Measurements from ENCODE around the gene MATCAP1. TPM values are rescaled to one million over a fixed set of nuclear protein-coding genes. Genes with fewer than 3 reads are reported as not detected.

Gene MATCAP1
- total RNA-seq, 3 donors from 2014 or later (not counting 1 experiment from before 2014, with no cell fraction given) = 7.2 to 12.6 (median 10.9) TPM

- H3K4me3 Mint-ChIP-seq = no peak overlapping the region
- Histone ChIP-seq H3K4me3 (ENCODE audit: low read length) (no peak overlapping the region), H3K4me1 (ENCODE audit: control insufficient read depth, insufficient read depth, low read length) (peaks cover 8% of the 10 kb centered on the region), H3K9me3 (ENCODE audit: control insufficient read depth, insufficient read depth, low read length) (no peaks in the 10 kb centered on the region), H3K36me3 (ENCODE audit: control insufficient read depth, insufficient read depth, low read length) (peaks cover 38% of the 10 kb centered on the region), H3K27ac (ENCODE audit: low read length) (no peak overlapping the region), H3K27me3 (ENCODE audit: control insufficient read depth, insufficient read depth, low read length) (peaks cover 7% of the 10 kb centered on the region)
- no peaks in the 10 kb centered on the region for H3K36me3 Mint-ChIP-seq
- no peaks in the 10 kb centered on the region for H3K9me3 Mint-ChIP-seq
- DNase-seq (no peak), ATAC-seq (no peak)
- intact Hi-C loops (cut with micrococcal nuclease) = no loop called here
- peaks cover under 1 to 10% of the 10 kb centered on the region in 2 donors for H3K27me3 Mint-ChIP-seq (ENCODE audit: low read depth in 2 of 2)
- no peak overlapping the region for H3K27ac Mint-ChIP-seq
- peaks cover 0 to 7% of the 10 kb centered on the region in 2 donors for H3K4me1 Mint-ChIP-seq
- 97% methylated on average over 4 of the region's 4 CpGs for WGBS (ENCODE audit: insufficient coverage)
- TF ChIP-seq, protein P1, sequence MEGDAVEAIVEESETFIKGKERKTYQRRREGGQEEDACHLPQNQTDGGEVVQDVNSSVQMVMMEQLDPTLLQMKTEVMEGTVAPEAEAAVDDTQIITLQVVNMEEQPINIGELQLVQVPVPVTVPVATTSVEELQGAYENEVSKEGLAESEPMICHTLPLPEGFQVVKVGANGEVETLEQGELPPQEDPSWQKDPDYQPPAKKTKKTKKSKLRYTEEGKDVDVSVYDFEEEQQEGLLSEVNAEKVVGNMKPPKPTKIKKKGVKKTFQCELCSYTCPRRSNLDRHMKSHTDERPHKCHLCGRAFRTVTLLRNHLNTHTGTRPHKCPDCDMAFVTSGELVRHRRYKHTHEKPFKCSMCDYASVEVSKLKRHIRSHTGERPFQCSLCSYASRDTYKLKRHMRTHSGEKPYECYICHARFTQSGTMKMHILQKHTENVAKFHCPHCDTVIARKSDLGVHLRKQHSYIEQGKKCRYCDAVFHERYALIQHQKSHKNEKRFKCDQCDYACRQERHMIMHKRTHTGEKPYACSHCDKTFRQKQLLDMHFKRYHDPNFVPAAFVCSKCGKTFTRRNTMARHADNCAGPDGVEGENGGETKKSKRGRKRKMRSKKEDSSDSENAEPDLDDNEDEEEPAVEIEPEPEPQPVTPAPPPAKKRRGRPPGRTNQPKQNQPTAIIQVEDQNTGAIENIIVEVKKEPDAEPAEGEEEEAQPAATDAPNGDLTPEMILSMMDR (IDR thresholded peaks at IDR 0.05) = no peak
Observed at GRCh38 chr16:67147437-67148140, 36.2 kb downstream of the MATCAP1 start.

GRCh38 chr16:67146523-67147357 lies 37.0 kb downstream of the MATCAP1 start:
- Histone ChIP-seq H3K9me3 (ENCODE audit: control insufficient read depth, insufficient read depth, low read length) (no peaks in the 10 kb centered on the region), H3K27ac (ENCODE audit: low read length) (no peak overlapping the region), H3K36me3 (ENCODE audit: control insufficient read depth, insufficient read depth, low read length) (peaks cover 46% of the 10 kb centered on the region), H3K27me3 (ENCODE audit: control insufficient read depth, insufficient read depth, low read length) (peaks cover 7% of the 10 kb centered on the region), H3K4me3 (ENCODE audit: low read length) (no peak overlapping the region), H3K4me1 (ENCODE audit: control insufficient read depth, insufficient read depth, low read length) (peaks cover 8% of the 10 kb centered on the region)
- peaks cover 0 to 10% of the 10 kb centered on the region in 2 donors for H3K27me3 Mint-ChIP-seq (ENCODE audit: low read depth in 2 of 2)
- 92% methylated on average over 7 of the region's 7 CpGs for WGBS (ENCODE audit: insufficient coverage)
- no peaks in the 10 kb centered on the region for H3K9me3 Mint-ChIP-seq
- no peak overlapping the region for H3K4me3 Mint-ChIP-seq
- intact Hi-C loops (cut with micrococcal nuclease) = no loop called here
- no peaks in the 10 kb centered on the region for H3K36me3 Mint-ChIP-seq
- peaks cover 0 to 7% of the 10 kb centered on the region in 2 donors for H3K4me1 Mint-ChIP-seq
- no peak for DNase-seq
- TF ChIP-seq, protein P1 (IDR thresholded peaks at IDR 0.05) = no peak
- ATAC-seq = no peak
- no peak overlapping the region for H3K27ac Mint-ChIP-seq

- no peak overlapping the region for H3K4me3 ChIP-seq (ENCODE audit: low read length)
- intact Hi-C loops (cut with micrococcal nuclease) = no loop called here
- ATAC-seq (no peak), DNase-seq (no peak)
- no peaks in the 10 kb centered on the region for H3K9me3 Mint-ChIP-seq
- no peak overlapping the region for H3K27ac Mint-ChIP-seq
- H3K4me3 Mint-ChIP-seq = no peak overlapping the region
- 91% methylated on average over 1 of the region's 2 CpGs for WGBS (ENCODE audit: insufficient coverage)
- H3K27me3 ChIP-seq (ENCODE audit: control insufficient read depth, insufficient read depth, low read length) = peaks cover under 1% of the 10 kb centered on the region
- H3K4me1 ChIP-seq (ENCODE audit: control insufficient read depth, insufficient read depth, low read length) = peaks cover 4% of the 10 kb centered on the region
- peaks cover 55% of the 10 kb centered on the region for H3K36me3 ChIP-seq (ENCODE audit: control insufficient read depth, insufficient read depth, low read length)
- H3K36me3 Mint-ChIP-seq = peaks cover 4% of the 10 kb centered on the region
- H3K4me1 Mint-ChIP-seq = no peaks in the 10 kb centered on the region
- no peak overlapping the region for H3K27ac ChIP-seq (ENCODE audit: low read length)
- H3K27me3 Mint-ChIP-seq (ENCODE audit: low read depth in 2 of 2) = peaks cover 0 to 5% of the 10 kb centered on the region in 2 donors
- H3K9me3 ChIP-seq (ENCODE audit: control insufficient read depth, insufficient read depth, low read length) = no peaks in the 10 kb centered on the region
- TF ChIP-seq, protein P1 (IDR thresholded peaks at IDR 0.05) = no peak
Observed at GRCh38 chr16:67145746-67146145, 38.0 kb downstream of the MATCAP1 start.

Data from natural killer cell (primary cell).